Neural cell (in vitro differentiated cells): ENCODE results near the gene GLT1D1.

ENCODE experiments used
- RAD21 ChIP-seq: fragments of 450-650 bp; conservative IDR thresholded peaks from 2 replicates; pipeline ENCODE4 v1.6.1; 2014; ENCODE audit warnings: antibody characterized with exemption, mild to moderate bottlenecking, moderate library complexity
- TF ChIP-seq, protein P1 (sequence below): fragments of 450-650 bp; IDR thresholded peaks from 2 replicates; pipeline ENCODE4 v1.5.1; 2014; ENCODE audit warnings: antibody characterized with exemption, mild to moderate bottlenecking, moderate library complexity; ENCODE audit not compliant: poor library complexity, severe bottlenecking

DNA sequence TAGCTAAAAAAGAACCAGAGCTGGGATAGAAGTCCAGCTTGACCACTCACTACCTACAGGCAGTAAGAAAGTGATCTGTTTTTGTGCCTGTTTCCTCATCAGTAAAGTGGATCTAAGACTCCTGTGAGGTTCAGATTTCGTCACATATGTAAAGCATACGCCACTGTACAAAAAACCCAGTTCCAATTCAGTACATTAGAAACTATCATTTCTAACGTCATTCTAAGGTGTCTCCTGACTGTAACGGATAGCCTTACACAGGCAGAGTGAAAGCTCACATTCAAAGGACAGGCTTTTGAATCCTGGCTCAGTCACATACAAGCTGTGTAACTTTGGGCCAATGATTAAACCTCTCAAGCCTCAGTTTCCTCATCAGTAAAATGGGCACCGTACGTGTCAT lies 33.0 kb upstream of the GLT1D1 start:
- TF ChIP-seq RAD21: no peak
- TF ChIP-seq, protein P1, sequence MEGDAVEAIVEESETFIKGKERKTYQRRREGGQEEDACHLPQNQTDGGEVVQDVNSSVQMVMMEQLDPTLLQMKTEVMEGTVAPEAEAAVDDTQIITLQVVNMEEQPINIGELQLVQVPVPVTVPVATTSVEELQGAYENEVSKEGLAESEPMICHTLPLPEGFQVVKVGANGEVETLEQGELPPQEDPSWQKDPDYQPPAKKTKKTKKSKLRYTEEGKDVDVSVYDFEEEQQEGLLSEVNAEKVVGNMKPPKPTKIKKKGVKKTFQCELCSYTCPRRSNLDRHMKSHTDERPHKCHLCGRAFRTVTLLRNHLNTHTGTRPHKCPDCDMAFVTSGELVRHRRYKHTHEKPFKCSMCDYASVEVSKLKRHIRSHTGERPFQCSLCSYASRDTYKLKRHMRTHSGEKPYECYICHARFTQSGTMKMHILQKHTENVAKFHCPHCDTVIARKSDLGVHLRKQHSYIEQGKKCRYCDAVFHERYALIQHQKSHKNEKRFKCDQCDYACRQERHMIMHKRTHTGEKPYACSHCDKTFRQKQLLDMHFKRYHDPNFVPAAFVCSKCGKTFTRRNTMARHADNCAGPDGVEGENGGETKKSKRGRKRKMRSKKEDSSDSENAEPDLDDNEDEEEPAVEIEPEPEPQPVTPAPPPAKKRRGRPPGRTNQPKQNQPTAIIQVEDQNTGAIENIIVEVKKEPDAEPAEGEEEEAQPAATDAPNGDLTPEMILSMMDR: no peak
